OCI-LY3 (cell line): ENCODE measurements around the gene ATP1A4.

Experiments
- H2AFZ ChIP-seq: fragments of 200-600, 300-600 bp; shearing (Covaris generic); 2 replicates; pipeline ENCODE4 v1.6.0; 2014; ENCODE audit warnings: antibody characterized with exemption, low read depth, low read length
- H3K27ac ChIP-seq: fragments of 200-600, 300-600 bp; sonication (generic); 2 replicates; pipeline ENCODE4 v1.5.1; 2014; ENCODE audit warnings: mild to moderate bottlenecking, low read length, moderate library complexity, mixed read lengths
- H3K27me3 ChIP-seq: fragments of 200-600, 300-600 bp; sonication (generic); 2 replicates; pipeline ENCODE4 v1.6.1; 2014; ENCODE audit warnings: low read depth, low read length, mixed read lengths
- H3K36me3 ChIP-seq: fragments of 200-600, 300-600 bp; sonication (generic); replicated peaks from 2 replicates; pipeline ENCODE3; 2014; ENCODE audit warnings: low read depth, low read length, mixed read lengths
- H3K4me1 ChIP-seq: fragments of 300-600, 200-600 bp; sonication (generic); 2 replicates; pipeline ENCODE4 v1.6.1; 2014; ENCODE audit warnings: low read length, mixed read lengths
- H3K4me2 ChIP-seq: fragments of 200-600, 300-600 bp; sonication (generic); 2 replicates; pipeline ENCODE4 v1.6.1; 2014; ENCODE audit warnings: low read length, mixed read lengths
- H3K4me3 ChIP-seq: fragments of 300-600, 200-600 bp; sonication (generic); 2 replicates; pipeline ENCODE4 v1.5.1; 2014; ENCODE audit warnings: antibody characterized with exemption, mild to moderate bottlenecking, low read length, moderate library complexity
- H3K79me2 ChIP-seq: fragments of 300-600, 200-600 bp; shearing (Covaris generic); 2 replicates; pipeline ENCODE4 v1.6.1; 2014; ENCODE audit warnings: mild to moderate bottlenecking, low read length, mixed read lengths
- H3K9ac ChIP-seq: fragments of 300-600, 200-600 bp; shearing (Covaris generic); 2 replicates; pipeline ENCODE4 v1.6.0; 2014; ENCODE audit warnings: mild to moderate bottlenecking, low read length, moderate library complexity
- H3K9me3 ChIP-seq: fragments of 200-600, 300-600 bp; shearing (Covaris generic); 2 replicates; pipeline ENCODE4 v1.6.1; 2014; ENCODE audit warnings: low read length, mixed read lengths; ENCODE audit not compliant: insufficient read depth
- H4K20me1 ChIP-seq: fragments of 200-600, 300-600 bp; sonication (generic); 2 replicates; pipeline ENCODE4 v1.6.1; 2016; ENCODE audit warnings: low read length, mixed read lengths; ENCODE audit not compliant: insufficient read depth
- CTCF ChIP-seq: fragments of 200-600, 300-600 bp; sonication (generic); IDR thresholded peaks from 2 replicates; pipeline ENCODE4 v1.5.1; 2014; ENCODE audit warnings: antibody characterized with exemption, low read length, low read depth
- EZH2phosphoT487 ChIP-seq: fragments of 200-600 bp; shearing (Covaris generic); IDR thresholded peaks from 2 replicates; pipeline ENCODE4 v1.6.1; 2018; ENCODE audit warnings: antibody characterized with exemption, mixed run types, low read depth

Gene ATP1A4

GRCh38 chr1:160200786-160201185 lies 49.4 kb downstream of the ATP1A4 start:
- Histone ChIP-seq H3K4me1 (peaks cover 21% of the 10 kb centered on the region), H3K9me3 (no peaks in the 10 kb centered on the region), H3K36me3 (peaks cover under 1% of the 10 kb centered on the region), H3K79me2 (peaks cover 6% of the 10 kb centered on the region), H4K20me1 (no peaks in the 10 kb centered on the region), H2AFZ (no peak overlapping the region), H3K4me2 (no peak overlapping the region), H3K4me3 (no peak overlapping the region), H3K9ac (no peak overlapping the region), H3K27ac (no peak overlapping the region), H3K27me3 (no peaks in the 10 kb centered on the region)
- no peak for TF ChIP-seq CTCF
- no peak for TF ChIP-seq EZH2phosphoT487

GRCh38 chr1:160204526-160205241 lies 53.3 kb downstream of the ATP1A4 start:
- TF ChIP-seq CTCF (no peak), EZH2phosphoT487 (no peak)
- Histone ChIP-seq H3K4me2 (peak overlapping the region; percentile 96), H4K20me1 (peaks cover 37% of the 10 kb centered on the region), H3K27me3 (no peaks in the 10 kb centered on the region), H3K79me2 (peaks cover 45% of the 10 kb centered on the region), H3K9me3 (no peaks in the 10 kb centered on the region), H3K4me3 (peak overlapping the region; percentile 89), H2AFZ (no peak overlapping the region), H3K9ac (peak overlapping the region; percentile 98), H3K27ac (peak overlapping the region; percentile 96), H3K4me1 (peaks cover 50% of the 10 kb centered on the region), H3K36me3 (peaks cover 34% of the 10 kb centered on the region)

GRCh38 chr1:160205242-160206035 lies 54.0 kb downstream of the ATP1A4 start, which contains the start of gene PEA15:
TSS of gene PEA15 (plus strand) at chr1:160205384. CDS start at chr1:160211545, 6,161 bp downstream.
- Histone ChIP-seq H3K27ac (peak within 1 kb of the TSS; percentile 96), H3K36me3 (peaks cover 41% of the 10 kb centered on the region), H3K9ac (peak within 1 kb of the TSS; percentile 98), H4K20me1 (peaks cover 44% of the 10 kb centered on the region), H3K4me2 (peak within 1 kb of the TSS; percentile 99), H2AFZ (no peak within 1 kb of the TSS), H3K27me3 (no peaks in the 10 kb centered on the region), H3K4me1 (peaks cover 58% of the 10 kb centered on the region), H3K4me3 (peak within 1 kb of the TSS; percentile 89), H3K79me2 (peaks cover 53% of the 10 kb centered on the region), H3K9me3 (no peaks in the 10 kb centered on the region)
- TF ChIP-seq CTCF (no peak), EZH2phosphoT487 (no peak)

DNA sequence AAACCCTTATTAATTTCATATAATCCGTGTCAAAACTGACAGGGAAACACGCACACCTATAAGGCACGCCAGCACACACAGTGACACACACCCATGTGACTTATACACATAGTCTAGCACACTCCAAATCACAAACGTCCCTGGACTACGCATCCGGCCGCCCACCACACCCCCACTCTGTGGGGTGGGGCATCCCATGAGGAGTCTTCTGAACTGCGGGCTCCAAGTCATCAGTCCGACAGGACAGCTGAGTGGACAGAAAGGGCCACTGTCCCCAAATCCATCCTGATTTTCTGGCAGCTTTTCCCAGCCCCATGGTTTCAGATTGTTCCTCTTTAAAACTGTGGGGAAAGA lies 54.6 kb downstream of the ATP1A4 start:
- Histone ChIP-seq H3K27ac (peak overlapping the region; percentile 96), H3K79me2 (peaks cover 59% of the 10 kb centered on the region), H3K4me1 (peaks cover 58% of the 10 kb centered on the region)

More for the DNA sequence above, 54.6 kb downstream of the ATP1A4 start:
- peaks cover 50% of the 10 kb centered on the region for H4K20me1 ChIP-seq
- peak overlapping the region; percentile 89 for H3K4me3 ChIP-seq
- H3K36me3 ChIP-seq, result peaks cover 47% of the 10 kb centered on the region
- H2AFZ ChIP-seq, result no peak overlapping the region
- no peak for TF ChIP-seq EZH2phosphoT487
- TF ChIP-seq CTCF, result no peak
- H3K9ac ChIP-seq, result peak overlapping the region; percentile 98
- H3K4me2 ChIP-seq, result peak overlapping the region; percentile 99
- no peaks in the 10 kb centered on the region for H3K9me3 ChIP-seq
- H3K27me3 ChIP-seq, result no peaks in the 10 kb centered on the region
